ENCODE results near the gene TRAF2. TPM values are rescaled to one million over a fixed set of nuclear protein-coding genes. Genes with fewer than 3 reads are reported as not detected.
A peak's percentile ranks its signal among the peaks of the same experiment; 100 is the strongest.

Gene TRAF2
- total and polyA plus RNA-seq, 9 of the 15 experiments (the other 6 are each of a cell fraction or from before 2014, with no cell fraction given), result 0.24 to 45.2 (median 18.0) TPM

- no peak for TF ChIP-seq ID3 (CRISPR knock-in tag; IDR thresholded peaks at IDR 0.05)
- peak; percentile 66 for TF ChIP-seq ID3 (tag; IDR thresholded peaks at IDR 0.05)
- TF ChIP-seq ZNF165 (CRISPR knock-in tag; IDR thresholded peaks at IDR 0.05; ENCODE audit: borderline replicate concordance), result peak; percentile 77; the same call in 1 of the 2 replicates
- TF ChIP-seq E2F3 (CRISPR knock-in tag; IDR thresholded peaks at IDR 0.05), result no peak
- no peak for TF ChIP-seq ETS2 (tag; IDR thresholded peaks at IDR 0.05; ENCODE audit: borderline replicate concordance, poor library complexity, severe bottlenecking)
- TF ChIP-seq ZNF507 (tag; conservative IDR thresholded peaks at IDR 0.05), result no peak
- TF ChIP-seq MEF2D (tag; conservative IDR thresholded peaks at IDR 0.05; ENCODE audit: low read depth), result no peak
- no peak for TF ChIP-seq HNRNPH1 (optimal IDR thresholded peaks at IDR 0.05; ENCODE audit: low read depth, low read length)
- TF ChIP-seq, protein P1, sequence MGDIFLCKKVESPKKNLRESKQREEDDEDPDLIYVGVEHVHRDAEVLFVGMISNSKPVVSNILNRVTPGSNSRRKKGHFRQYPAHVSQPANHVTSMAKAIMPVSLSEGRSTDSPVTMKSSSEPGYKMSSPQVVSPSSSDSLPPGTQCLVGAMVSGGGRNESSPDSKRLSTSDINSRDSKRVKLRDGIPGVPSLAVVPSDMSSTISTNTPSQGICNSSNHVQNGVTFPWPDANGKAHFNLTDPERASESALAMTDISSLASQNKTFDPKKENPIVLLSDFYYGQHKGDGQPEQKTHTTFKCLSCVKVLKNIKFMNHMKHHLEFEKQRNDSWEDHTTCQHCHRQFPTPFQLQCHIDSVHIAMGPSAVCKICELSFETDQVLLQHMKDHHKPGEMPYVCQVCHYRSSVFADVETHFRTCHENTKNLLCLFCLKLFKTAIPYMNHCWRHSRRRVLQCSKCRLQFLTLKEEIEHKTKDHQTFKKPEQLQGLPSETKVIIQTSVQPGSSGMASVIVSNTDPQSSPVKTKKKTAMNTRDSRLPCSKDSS (IDR thresholded peaks at IDR 0.05; ENCODE audit: low read depth, partially characterized antibody), result no peak
- peak in 1 of 2 experiments; percentile 41; a peak in 2 of 4 replicates for TF ChIP-seq RAD21 (CRISPR knock-in tag; conservative IDR thresholded peaks at IDR 0.05 in 1 of 2, IDR thresholded peaks at IDR 0.05 in 1 of 2)
- peak; percentile 53 for TF ChIP-seq SMAD4 (CRISPR knock-in tag; conservative IDR thresholded peaks at IDR 0.05)
- TF ChIP-seq ATF3 (IDR thresholded peaks at IDR 0.05), result no peak
- TF ChIP-seq ATF3 (CRISPR knock-in tag; conservative IDR thresholded peaks at IDR 0.05), result 0 out of 2 replicates have a peak, but pooled peaks have one; percentile 22
- TF ChIP-seq EZH2 (IDR thresholded peaks at IDR 0.05; ENCODE audit: borderline replicate concordance, low read depth, low read length), result no peak
- TF ChIP-seq CREM (IDR thresholded peaks at IDR 0.05; ENCODE audit: low read depth), result peak; percentile 91
- TF ChIP-seq ZNF778 (CRISPR knock-in tag; IDR thresholded peaks at IDR 0.05), result no peak
- no peak for TF ChIP-seq ARNT (IDR thresholded peaks at IDR 0.05)
- no peak for TF ChIP-seq ZNF583 (CRISPR knock-in tag; IDR thresholded peaks at IDR 0.05)
- TF ChIP-seq KLF6 (CRISPR knock-in tag; IDR thresholded peaks at IDR 0.05; ENCODE audit: borderline replicate concordance), result peak; percentile 81; the same call in 1 of the 2 replicates
- TF ChIP-seq, protein P2, sequence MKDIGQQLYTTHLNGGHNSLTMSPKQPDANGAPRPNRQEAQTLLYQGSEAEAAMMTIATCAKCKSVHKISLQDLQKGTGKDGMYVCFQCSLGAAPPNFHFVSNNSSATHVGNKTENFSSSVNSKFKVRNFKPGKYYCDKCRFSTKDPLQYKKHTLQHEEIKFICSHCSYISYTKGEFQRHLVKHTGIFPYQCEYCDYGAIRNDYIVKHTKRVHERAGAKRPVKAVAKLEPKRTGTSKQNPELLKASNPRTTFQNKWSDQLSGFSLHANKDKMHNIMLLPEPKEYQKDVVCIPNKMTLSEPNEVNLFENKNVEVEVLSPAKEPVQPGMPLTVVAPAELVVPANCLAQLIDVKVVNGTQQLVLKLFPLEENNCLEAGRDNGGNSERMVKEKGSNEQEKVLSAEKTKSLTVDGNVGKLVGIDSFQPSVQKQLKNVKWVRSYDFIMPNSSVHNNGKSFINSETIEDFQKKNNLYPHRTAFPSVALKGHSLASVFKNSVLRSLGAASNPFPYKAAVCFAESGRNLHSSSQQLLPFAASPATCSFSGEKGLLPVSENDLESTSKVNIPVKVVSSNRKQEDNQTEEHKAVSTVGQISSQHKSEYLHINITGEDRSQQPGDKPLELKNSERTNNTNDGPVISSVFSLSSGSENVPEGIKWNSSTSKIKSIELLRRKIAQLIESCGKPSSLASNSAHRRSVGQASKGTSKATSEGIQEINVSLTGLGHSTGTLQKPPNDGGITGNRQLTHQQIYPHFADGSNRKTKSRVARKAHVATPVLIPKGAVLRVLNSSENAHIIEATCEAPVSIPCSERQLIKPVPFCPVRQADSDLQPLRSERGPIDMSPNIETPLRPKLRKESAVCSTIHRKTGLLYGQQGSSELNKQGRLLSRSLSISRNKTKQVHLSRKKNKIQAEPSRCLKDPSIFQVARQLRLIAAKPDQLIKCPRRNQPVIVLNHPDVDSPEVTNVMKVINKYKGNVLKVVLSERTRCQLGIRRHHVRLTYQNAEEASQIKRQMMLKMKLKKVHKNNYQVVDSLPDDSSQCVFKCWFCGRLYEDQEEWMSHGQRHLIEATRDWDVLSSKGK (CRISPR knock-in tag; IDR thresholded peaks at IDR 0.05), result no peak
- no peak for TF ChIP-seq RBM17 (IDR thresholded peaks at IDR 0.05; ENCODE audit: borderline replicate concordance, low read depth, low read length)
- peak; percentile 81 for TF ChIP-seq BCOR (IDR thresholded peaks at IDR 0.05)
- TF ChIP-seq ZNF316 (IDR thresholded peaks at IDR 0.05), result no peak
Observed at GRCh38 chr9:136944519-136945332, 58.4 kb downstream of the TRAF2 start, which contains the start of the genes C8G and FBXW5 (continued).
